GM12873 (cell line): ENCODE measurements around the gene GINM1.
A peak's percentile ranks its signal among the peaks of the same experiment; 100 is the strongest.

Experiments used
- TF ChIP-seq, protein P1 (sequence below): IDR thresholded peaks from 2 replicates; pipeline ENCODE4 v1.5.1; 2012; ENCODE audit warnings: low read depth, mild to moderate bottlenecking, moderate library complexity, low read length, control low read depth; ENCODE audit not compliant: insufficient read depth; ENCODE audit errors: missing control alignments

The GINM1 gene, protein sequence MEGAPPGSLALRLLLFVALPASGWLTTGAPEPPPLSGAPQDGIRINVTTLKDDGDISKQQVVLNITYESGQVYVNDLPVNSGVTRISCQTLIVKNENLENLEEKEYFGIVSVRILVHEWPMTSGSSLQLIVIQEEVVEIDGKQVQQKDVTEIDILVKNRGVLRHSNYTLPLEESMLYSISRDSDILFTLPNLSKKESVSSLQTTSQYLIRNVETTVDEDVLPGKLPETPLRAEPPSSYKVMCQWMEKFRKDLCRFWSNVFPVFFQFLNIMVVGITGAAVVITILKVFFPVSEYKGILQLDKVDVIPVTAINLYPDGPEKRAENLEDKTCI

DNA sequence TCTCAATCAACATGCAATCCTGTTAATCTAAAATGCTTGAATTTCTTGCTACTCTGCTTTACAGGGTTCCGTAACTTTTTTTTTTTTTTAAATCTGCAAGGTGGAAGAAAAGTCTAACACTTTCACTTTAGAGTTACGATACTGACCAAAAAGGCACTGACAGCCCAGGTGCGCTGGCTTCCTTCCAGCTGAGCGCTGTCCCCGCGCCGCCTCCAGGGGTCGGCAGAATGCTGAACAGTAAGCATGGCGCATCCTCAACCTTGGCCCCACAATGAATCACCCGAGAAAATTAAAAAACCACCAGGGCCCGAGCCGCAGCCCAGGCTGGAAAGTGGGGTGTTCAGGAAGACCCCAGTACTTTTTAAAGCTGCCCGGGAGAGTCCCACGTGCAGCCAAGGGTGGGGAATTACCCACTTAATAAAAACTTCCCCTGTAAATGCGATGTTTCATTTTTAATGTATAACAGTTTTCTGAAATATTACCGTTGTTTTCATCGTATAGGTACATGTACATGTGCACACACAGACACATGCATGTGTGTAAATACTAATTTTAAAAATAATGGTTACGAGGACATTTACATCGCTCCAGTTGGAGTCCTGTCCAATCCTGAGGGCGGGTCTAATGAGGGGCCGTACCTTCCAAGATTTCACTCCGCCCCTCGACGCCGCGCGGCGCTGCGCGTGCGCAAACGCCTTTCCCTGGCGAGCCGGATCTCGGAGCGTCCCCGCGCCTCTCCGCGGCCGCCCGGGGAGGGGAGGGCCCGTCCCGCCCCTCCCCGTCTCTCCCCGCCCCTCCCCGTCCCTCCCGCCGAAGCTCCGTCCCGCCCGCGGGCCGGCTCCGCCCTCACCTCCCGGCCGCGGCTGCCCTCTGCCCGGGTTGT lies at the start of gene GINM1:
Gene GINM1 (plus strand): TSS at position 849 of the 883 bp plus-strand sequence. CDS start 40 bp downstream, outside the sequence.
- TF ChIP-seq, protein P1, sequence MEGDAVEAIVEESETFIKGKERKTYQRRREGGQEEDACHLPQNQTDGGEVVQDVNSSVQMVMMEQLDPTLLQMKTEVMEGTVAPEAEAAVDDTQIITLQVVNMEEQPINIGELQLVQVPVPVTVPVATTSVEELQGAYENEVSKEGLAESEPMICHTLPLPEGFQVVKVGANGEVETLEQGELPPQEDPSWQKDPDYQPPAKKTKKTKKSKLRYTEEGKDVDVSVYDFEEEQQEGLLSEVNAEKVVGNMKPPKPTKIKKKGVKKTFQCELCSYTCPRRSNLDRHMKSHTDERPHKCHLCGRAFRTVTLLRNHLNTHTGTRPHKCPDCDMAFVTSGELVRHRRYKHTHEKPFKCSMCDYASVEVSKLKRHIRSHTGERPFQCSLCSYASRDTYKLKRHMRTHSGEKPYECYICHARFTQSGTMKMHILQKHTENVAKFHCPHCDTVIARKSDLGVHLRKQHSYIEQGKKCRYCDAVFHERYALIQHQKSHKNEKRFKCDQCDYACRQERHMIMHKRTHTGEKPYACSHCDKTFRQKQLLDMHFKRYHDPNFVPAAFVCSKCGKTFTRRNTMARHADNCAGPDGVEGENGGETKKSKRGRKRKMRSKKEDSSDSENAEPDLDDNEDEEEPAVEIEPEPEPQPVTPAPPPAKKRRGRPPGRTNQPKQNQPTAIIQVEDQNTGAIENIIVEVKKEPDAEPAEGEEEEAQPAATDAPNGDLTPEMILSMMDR, result peak; percentile 75

DNA sequence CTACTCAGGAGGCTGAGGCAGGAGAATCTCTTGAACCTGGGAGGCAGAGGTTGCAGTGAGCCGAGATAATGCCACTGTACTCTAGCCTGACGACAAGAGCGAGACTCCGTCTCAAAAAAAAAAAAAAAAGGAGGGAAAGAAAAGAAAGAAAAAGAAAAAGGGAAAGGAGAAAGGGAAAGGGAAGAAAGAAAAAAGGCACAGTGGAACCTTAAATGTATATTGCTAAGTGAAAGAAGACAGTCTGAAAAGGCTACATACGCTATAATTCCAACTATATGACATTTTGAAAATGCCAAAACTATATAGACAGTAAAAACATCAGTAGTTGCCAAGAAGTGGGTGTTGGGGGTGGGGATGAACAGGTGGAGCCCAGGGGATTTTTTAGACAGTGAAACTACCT lies 36.5 kb upstream of the GINM1 start:
- TF ChIP-seq, protein P1, result no peak

DNA sequence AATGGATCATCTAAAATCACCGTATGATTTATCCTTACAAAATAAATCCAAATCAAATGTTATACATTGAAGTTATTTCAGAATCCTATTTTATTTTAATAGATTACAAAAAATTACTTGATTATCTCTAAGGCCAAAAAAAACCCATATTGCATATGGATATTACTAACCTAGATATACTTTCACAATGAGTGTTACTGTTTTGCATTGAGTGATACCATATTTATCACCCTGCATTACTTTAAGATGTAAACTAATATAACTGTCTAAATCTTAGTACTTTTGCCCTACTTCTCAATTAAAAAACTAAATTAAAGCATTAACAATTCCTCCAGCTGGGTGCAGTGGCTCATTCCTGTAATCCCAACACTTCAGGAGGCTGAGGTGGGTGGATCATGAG lies 31.4 kb upstream of the GINM1 start:
- TF ChIP-seq, protein P1, result no peak

DNA sequence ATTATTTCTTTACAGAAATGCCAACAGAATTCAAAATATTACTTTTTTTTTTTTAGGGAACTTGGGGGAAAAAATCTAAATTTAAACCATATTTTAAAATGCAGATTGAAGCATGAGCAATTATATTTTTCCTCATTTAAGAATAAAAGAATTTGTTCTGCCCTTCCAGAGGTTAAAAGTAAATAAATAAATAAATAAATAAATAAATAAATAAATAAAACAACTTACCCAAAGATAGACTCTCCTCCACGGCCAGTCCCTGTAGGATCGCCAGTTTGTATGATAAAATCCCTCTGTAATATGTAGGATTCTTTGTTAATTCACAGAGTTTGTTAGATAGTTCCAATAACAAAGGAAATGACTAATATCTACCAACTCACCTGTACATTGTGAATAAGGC lies 25.0 kb upstream of the GINM1 start:
- TF ChIP-seq, protein P1, result no peak

DNA sequence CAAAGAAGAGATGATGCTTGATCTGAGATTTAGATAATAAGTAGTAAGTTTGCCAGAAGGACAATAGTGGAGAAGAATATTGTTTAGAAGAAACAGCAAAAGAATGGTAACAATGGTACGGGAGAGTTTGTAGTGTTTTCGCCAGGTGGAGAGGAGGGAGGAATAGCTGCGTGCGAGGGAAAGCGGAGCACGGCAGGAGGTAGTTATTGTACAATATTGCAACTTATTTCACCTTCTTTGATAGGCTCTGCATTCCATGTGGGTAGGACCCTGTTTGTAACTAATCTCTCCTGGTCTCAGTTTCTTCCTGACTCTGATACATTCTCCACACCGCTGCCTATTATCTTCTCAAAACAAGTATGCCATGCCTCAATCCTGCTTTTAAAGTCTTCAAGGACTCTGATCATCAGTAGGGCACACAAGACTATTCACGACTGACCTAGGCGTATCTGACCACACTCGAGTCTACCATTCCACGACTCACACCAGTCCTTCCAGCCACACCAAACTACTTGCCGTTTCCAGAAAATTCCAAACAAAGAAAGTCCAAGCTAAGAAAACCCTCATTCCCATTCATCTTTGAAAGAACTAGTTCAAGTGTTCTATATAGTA lies 21.4 kb upstream of the GINM1 start:
- TF ChIP-seq, protein P1, result no peak

DNA sequence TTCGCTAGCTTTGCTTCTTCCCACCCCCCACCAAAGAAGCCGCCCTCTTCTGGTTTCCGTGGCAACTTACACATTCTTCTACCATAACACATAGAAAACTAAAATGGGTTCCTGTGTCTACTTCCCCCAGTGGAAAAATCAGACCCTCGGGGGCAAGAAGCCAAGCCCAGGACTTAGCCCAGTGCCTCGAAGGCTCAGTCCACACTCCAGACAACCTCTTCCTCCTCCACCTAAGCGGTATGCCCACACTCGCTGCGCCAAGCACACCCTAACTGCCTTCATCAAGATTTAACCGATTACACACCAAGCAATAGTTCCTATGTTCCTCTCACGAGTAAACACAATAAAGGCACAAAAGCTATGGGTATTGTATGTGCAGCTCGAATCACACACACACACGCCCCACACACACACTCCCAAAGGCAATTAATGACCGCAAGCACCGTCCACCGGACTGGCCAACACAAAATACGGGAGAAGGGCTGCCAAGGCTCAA lies 20.9 kb upstream of the GINM1 start:
- TF ChIP-seq, protein P1, result no peak
